ENCODE measurements around the gene CDK5RAP3.

The CDK5RAP3 gene

GRCh38 chr17:47949197-47949759 is 21.6 kb upstream of the CDK5RAP3 start:
- DNase-seq: peak; percentile 55 to 77 (median 69)

- DNase-seq: no peak
These were observed 21.0 kb upstream of the CDK5RAP3 start for GRCh38 chr17:47949946-47950345.

- DNase-seq: no peak
These were observed 20.5 kb upstream of the CDK5RAP3 start for GRCh38 chr17:47950448-47950847.

- DNase-seq: no peak
These were observed 18.5 kb upstream of the CDK5RAP3 start for GRCh38 chr17:47952171-47953021.

- DNase-seq: no peak
These were observed 17.0 kb upstream of the CDK5RAP3 start for GRCh38 chr17:47953909-47954308.

- DNase-seq: no peak
These were observed 15.1 kb upstream of the CDK5RAP3 start for GRCh38 chr17:47955497-47956461.

- DNase-seq: no peak
These were observed 13.9 kb upstream of the CDK5RAP3 start for GRCh38 chr17:47956791-47957590.

- no peak for DNase-seq
These were observed 13.1 kb upstream of the CDK5RAP3 start, which contains the start of gene PRR15L for GRCh38 chr17:47957591-47958490. PRR15L (minus strand) TSS chr17:47957883; CDS start chr17:47953234, 4,649 bp downstream.

GRCh38 chr17:47959825-47960655 is 10.9 kb upstream of the CDK5RAP3 start:
- DNase-seq: no peak

GRCh38 chr17:47961406-47961805 is 9.5 kb upstream of the CDK5RAP3 start:
- no peak for DNase-seq

- no peak for DNase-seq
These were observed 8.0 kb upstream of the CDK5RAP3 start for GRCh38 chr17:47962901-47963300.

GRCh38 chr17:47964856-47965255 is 6.1 kb upstream of the CDK5RAP3 start:
- DNase-seq: no peak

GRCh38 chr17:47966079-47966519 is 4.8 kb upstream of the CDK5RAP3 start:
- no peak for DNase-seq

GRCh38 chr17:47967607-47968252 is 3.2 kb upstream of the CDK5RAP3 start:
- DNase-seq: no peak

- DNase-seq: no peak
These were observed 2.1 kb upstream of the CDK5RAP3 start for GRCh38 chr17:47968836-47969235.

GRCh38 chr17:47969930-47970724 is 786 bp upstream of the CDK5RAP3 start:
- no peak for DNase-seq

- no peak for DNase-seq
These were observed 2.6 kb downstream of the CDK5RAP3 start for GRCh38 chr17:47973541-47973940.

- no peak for DNase-seq
These were observed 4.4 kb downstream of the CDK5RAP3 start for GRCh38 chr17:47975189-47975822.
